Neuron (in vitro differentiated cells): Measurements from ENCODE around the gene SETD6.

Experiments
- H2AFZ ChIP-seq: one replicate; pipeline ENCODE4 v1.6.1; 2013; ENCODE audit warnings: low read depth, mild to moderate bottlenecking, inconsistent platforms, low read length, moderate library complexity
- H3K27me3 ChIP-seq: one replicate; pipeline ENCODE4 v1.6.1; 2013; ENCODE audit warnings: low read length; ENCODE audit not compliant: insufficient read depth
- H3K36me3 ChIP-seq: one replicate; pipeline ENCODE4 v1.6.1; 2013; ENCODE audit warnings: low read length; ENCODE audit not compliant: insufficient read depth
- H3K4me1 ChIP-seq: one replicate; pipeline ENCODE4 v1.6.1; 2013; ENCODE audit warnings: low read length; ENCODE audit not compliant: insufficient read depth
- H3K4me3 ChIP-seq: 2 replicates; pipeline ENCODE4 v1.5.1; 2013; ENCODE audit warnings: mild to moderate bottlenecking, low read length, moderate library complexity
- H3K9me3 ChIP-seq: one replicate; pipeline ENCODE4 v1.6.1; 2013; ENCODE audit warnings: low read length

Gene SETD6, protein sequence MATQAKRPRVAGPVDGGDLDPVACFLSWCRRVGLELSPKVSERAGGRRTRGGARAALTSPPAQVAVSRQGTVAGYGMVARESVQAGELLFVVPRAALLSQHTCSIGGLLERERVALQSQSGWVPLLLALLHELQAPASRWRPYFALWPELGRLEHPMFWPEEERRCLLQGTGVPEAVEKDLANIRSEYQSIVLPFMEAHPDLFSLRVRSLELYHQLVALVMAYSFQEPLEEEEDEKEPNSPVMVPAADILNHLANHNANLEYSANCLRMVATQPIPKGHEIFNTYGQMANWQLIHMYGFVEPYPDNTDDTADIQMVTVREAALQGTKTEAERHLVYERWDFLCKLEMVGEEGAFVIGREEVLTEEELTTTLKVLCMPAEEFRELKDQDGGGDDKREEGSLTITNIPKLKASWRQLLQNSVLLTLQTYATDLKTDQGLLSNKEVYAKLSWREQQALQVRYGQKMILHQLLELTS

DNA sequence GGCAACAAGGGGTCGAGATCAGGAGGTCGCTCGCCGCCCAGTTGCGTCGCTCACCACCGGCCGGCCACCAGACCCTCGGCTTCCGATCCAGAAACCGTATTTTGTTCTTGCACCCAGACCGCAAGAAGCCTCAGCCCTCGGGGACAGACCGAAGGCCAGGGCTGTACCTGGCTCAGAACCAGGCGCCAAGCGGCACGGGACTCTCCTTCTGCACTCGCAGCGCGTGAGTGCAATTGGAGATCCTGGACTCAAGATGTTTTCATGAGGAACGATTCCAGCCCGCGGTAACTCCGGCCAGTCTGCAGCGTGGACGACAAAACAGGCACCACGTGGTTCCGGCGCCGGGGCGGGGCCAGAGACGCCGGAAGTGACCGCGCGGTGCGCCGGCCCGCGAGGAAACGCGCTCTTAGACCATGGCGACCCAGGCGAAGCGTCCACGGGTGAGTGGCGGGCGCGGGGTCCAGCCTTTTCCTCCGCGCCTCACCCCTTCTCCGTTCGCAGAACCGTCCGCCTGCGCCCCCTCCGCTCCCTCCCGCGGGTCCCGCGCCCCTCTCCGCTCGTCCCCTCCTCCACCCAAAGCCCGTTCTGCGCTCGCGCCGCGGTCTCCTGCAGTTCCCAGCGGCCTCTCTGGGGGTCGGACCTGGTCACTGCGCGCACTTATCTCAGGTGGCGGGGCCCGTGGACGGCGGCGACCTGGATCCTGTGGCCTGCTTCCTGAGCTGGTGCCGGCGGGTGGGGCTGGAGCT, at the start of gene SETD6:
TSS of gene SETD6 (plus strand) at position 393 of the 746 bp plus-strand sequence. CDS start at position 414, 21 bp downstream.
- peak within 1 kb of the TSS; percentile 35 for H3K4me3 ChIP-seq
- H2AFZ ChIP-seq = no peak within 1 kb of the TSS
- H3K27me3 ChIP-seq = no peaks in the 10 kb centered on the region
- H3K9me3 ChIP-seq = no peaks in the 10 kb centered on the region
- peaks cover 74% of the 10 kb centered on the region for H3K36me3 ChIP-seq
- H3K4me1 ChIP-seq = no peaks in the 10 kb centered on the region

DNA sequence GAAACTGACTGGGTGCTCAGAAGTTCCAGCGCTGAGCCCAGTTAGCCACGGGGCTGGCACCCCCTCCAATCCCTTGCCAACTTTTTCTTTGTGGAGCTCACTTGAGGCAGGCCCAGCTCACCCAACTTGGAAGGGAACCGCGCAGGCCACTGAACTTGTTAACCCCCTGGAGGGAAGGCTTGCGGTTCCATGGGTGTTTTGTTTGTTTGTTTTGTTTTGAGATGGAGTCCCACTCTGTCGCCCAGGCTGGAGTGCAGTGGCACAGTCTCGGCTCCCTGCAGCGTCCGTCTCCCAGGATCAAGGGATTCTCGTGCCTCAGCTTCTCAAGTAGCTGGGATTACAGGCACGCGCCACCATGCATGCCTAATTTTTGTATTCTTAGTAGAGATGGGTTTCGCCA, 49.5 kb upstream of the SETD6 start:
- Histone ChIP-seq H3K4me3 (no peak overlapping the region), H3K4me1 (peaks cover 2% of the 10 kb centered on the region), H3K27me3 (peaks cover 66% of the 10 kb centered on the region), H3K9me3 (no peaks in the 10 kb centered on the region), H3K36me3 (no peaks in the 10 kb centered on the region), H2AFZ (no peak overlapping the region)

DNA sequence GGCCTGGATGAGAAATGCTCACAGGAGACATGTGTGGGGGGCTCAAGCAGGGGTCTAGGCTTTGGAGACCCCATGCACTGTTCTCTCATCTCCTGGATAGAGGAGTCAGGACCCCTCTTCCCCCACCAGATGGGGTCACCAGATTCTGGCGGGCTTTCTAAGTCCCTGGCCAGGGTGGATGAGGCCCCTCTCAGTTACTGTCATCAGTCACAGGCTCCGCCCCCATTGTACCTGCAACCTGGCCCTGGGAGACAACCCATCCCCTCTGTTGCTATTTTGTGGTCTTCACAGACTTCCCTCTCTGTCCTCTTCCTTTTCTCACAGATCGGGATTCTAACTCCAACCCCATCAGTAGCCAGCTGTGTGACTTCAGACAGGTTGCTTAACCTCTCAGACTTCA, 48.9 kb upstream of the SETD6 start:
- Histone ChIP-seq H3K36me3 (no peaks in the 10 kb centered on the region), H2AFZ (no peak overlapping the region), H3K9me3 (no peaks in the 10 kb centered on the region), H3K4me3 (no peak overlapping the region), H3K4me1 (peaks cover 2% of the 10 kb centered on the region), H3K27me3 (peaks cover 63% of the 10 kb centered on the region)

DNA sequence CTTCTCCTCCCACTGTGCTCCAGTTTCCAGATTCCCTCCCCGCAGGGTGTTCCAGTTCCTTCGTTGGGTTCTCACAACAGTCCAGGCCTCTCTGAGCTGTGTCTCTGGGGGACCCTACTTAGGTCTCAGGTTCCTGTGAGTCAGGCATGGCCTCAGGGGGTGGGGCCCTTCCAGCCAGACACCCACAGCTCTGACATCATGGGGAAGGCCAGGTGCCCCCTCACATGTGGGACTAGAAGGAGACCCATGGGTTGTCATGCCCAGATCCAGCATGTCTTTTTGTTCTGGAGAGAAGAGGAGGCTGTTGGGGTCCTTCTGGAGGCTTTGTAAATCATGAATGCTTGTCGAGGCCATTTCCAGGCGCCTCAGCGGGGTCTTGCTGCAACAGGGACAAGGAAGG, 47.4 kb upstream of the SETD6 start:
- H3K9me3 ChIP-seq = no peaks in the 10 kb centered on the region
- H3K4me3 ChIP-seq = no peak overlapping the region
- no peaks in the 10 kb centered on the region for H3K36me3 ChIP-seq
- no peak overlapping the region for H2AFZ ChIP-seq
- H3K27me3 ChIP-seq = peaks cover 61% of the 10 kb centered on the region
- H3K4me1 ChIP-seq = peaks cover 2% of the 10 kb centered on the region

DNA sequence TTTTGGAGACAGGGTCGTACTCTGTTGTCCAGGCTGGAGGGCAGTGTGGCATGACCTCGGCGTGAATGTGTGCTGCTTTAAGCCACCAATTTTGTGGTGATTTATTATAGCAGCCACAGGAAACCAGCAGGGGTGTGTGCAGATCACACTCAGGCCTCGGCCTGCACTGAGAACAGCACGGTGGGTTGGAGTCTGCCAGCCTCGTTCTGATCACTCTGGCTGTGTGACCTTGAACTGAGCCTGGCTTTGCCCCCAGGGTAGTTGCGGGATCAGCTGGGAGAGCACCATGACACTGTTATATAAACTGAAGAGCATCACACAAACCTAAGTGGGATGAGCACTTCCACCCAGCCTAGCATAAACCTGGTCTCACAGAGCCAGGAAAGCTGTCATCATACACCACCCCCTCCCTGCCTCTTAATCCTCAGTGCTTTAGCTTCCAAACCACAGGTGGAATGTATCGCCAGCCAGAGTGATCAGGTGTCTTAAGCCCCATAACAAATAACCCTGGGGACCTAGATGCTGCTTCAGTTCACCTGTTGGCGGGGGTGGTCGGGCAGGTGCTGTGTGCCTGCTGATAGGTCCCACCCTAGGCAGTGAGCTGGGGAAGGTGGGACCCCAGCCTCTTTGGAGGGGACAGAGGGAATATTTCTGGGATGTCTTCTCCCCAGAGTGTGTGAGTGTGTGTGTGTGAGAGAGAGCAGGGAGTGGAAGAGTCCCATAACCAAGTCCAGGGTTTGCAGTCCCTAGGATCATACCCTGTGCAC, 43.9 kb upstream of the SETD6 start:
- Histone ChIP-seq H3K27me3 (peaks cover 47% of the 10 kb centered on the region), H2AFZ (no peak overlapping the region), H3K4me1 (no peaks in the 10 kb centered on the region), H3K9me3 (no peaks in the 10 kb centered on the region), H3K4me3 (no peak overlapping the region), H3K36me3 (no peaks in the 10 kb centered on the region)

DNA sequence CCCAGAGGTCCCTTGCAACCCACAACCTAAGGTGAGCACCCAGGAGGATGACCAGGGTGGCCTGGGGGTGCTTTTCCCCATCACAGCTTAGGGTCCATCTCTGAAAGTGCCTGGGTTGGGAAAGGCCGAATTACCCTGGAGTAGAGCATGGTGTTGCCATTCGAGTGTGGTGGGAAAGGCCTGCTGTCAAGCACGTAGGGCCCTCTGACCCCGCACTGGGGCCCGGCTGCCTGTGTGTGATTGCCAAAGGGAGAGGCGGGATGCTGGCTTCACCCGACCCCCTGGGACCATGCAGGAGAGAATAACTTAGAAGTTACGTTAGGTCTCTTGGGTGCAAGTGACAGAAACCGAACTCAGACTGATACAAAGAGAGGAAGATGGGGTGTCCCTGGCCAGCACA, 43.1 kb upstream of the SETD6 start:
- H3K9me3 ChIP-seq = no peaks in the 10 kb centered on the region
- H3K4me1 ChIP-seq = no peaks in the 10 kb centered on the region
- no peak overlapping the region for H3K4me3 ChIP-seq
- no peak overlapping the region for H2AFZ ChIP-seq
- peaks cover 41% of the 10 kb centered on the region for H3K27me3 ChIP-seq
- H3K36me3 ChIP-seq = no peaks in the 10 kb centered on the region

DNA sequence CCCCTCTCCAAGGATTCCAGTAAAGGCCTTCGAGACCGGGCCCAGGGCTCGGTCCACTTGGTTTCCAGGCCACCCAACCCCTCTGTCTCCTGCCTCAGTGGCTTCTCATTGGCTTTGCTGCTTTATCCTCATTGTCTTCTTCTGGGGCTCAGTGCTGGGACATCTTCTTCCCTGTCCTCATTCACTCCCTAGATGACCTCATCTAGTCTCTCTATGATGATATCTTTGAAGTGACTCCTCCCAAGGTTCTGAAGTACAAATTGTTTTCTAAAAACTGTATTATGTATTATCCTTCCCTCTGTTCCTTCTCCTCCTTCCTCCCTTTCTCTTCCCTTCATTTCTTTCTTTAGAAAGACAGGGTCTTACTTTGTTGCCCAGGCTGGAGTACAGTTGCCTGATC, 42.5 kb upstream of the SETD6 start:
- Histone ChIP-seq H3K4me1 (no peaks in the 10 kb centered on the region), H3K27me3 (peaks cover 35% of the 10 kb centered on the region), H3K36me3 (no peaks in the 10 kb centered on the region), H3K4me3 (no peak overlapping the region), H3K9me3 (no peaks in the 10 kb centered on the region), H2AFZ (no peak overlapping the region)

DNA sequence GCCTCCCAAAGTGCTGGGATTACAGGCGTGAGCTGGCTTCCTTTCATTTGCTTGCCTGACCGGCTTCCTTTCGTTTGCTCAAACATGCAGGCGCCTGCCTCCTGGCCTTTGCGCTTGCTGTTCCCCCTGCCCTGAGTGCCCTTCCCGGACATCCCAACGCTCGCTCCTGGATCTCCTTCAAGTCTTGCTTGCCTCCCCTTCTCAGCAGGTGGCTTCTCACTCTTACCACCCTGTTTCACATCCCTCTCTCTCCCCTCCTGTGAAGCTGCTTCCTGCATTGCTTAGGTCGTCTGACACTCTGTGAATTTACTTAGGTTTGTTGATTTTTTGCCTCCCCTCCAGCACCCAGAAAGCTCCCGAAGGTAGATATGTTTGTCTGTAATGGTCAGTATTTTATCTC, 41.0 kb upstream of the SETD6 start:
- Histone ChIP-seq H3K4me3 (no peak overlapping the region), H2AFZ (no peak overlapping the region), H3K4me1 (no peaks in the 10 kb centered on the region), H3K36me3 (no peaks in the 10 kb centered on the region), H3K9me3 (no peaks in the 10 kb centered on the region), H3K27me3 (peaks cover 30% of the 10 kb centered on the region)

DNA sequence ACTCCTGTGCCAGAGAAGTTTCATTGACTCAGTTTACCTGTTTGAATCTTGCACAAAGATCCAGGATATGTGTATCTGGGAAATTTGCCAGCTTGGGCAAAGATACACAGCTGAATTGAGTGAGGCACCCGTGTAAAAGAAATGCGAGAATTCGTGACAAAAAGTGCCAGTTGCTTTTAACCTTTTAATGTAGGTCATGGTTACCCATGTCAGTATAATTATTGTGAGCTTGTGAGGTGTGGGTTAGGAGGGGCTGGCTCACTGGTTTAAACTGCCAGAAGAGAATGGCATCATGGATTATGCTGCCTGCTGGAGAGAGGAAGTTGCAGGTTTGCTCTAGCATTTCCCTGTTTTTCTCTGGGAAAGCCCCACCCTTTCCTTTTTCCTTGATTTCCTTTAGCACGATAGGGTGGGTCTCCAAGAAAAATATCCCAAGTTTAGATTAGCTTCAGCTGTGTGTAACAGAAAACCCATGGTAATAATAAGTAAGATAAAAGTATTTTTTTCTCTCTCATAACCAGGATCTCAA, 40.2 kb upstream of the SETD6 start:
- Histone ChIP-seq H3K27me3 (peaks cover 26% of the 10 kb centered on the region), H3K4me3 (no peak overlapping the region), H3K9me3 (no peaks in the 10 kb centered on the region), H3K36me3 (no peaks in the 10 kb centered on the region), H3K4me1 (no peaks in the 10 kb centered on the region), H2AFZ (no peak overlapping the region)

DNA sequence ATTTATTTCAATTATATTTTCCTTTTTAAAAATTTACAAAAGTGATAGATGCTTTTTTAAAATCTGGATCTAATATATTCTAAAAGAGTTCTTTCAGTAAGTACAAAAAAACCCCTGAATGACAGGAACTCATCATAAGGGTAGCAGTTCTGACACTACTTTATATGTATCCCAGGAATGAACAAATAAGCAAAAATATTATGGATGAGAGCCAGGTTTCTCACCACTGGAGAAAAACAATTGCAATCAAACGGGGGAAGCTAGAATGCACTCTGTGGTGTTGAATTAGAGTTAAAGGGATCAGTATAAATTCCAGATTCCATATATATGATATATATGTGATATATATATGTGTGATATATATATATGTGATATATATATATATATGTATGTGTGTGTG, 38.5 kb upstream of the SETD6 start:
- no peaks in the 10 kb centered on the region for H3K9me3 ChIP-seq
- no peak overlapping the region for H3K4me3 ChIP-seq

DNA sequence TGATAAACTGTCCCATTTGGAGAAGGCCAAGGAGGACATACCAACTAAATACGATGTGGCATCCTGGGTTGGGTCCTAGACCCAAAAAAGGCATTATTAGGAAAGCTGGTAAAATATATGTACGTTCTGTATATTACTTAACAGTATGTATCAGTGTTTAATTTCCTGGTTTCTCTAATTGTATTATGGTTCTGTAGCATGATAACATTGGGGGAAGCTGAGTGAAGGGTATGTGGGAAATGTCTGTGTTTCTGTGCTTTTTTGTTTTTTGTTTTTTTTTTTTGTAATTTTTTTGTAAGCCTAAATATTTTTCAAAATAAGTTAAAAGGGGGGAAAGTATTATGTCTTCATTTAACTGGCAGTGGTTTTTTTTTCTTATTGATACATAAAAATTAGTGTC, 36.9 kb upstream of the SETD6 start:
- H3K9me3 ChIP-seq = no peaks in the 10 kb centered on the region
- peaks cover 17% of the 10 kb centered on the region for H3K27me3 ChIP-seq
- no peak overlapping the region for H3K4me3 ChIP-seq
- H3K36me3 ChIP-seq = no peaks in the 10 kb centered on the region
- no peak overlapping the region for H2AFZ ChIP-seq
- no peaks in the 10 kb centered on the region for H3K4me1 ChIP-seq

More for the DNA sequence above, 38.5 kb upstream of the SETD6 start:
- Histone ChIP-seq H3K36me3 (no peaks in the 10 kb centered on the region), H3K27me3 (peaks cover 29% of the 10 kb centered on the region), H3K4me1 (no peaks in the 10 kb centered on the region), H2AFZ (no peak overlapping the region)

DNA sequence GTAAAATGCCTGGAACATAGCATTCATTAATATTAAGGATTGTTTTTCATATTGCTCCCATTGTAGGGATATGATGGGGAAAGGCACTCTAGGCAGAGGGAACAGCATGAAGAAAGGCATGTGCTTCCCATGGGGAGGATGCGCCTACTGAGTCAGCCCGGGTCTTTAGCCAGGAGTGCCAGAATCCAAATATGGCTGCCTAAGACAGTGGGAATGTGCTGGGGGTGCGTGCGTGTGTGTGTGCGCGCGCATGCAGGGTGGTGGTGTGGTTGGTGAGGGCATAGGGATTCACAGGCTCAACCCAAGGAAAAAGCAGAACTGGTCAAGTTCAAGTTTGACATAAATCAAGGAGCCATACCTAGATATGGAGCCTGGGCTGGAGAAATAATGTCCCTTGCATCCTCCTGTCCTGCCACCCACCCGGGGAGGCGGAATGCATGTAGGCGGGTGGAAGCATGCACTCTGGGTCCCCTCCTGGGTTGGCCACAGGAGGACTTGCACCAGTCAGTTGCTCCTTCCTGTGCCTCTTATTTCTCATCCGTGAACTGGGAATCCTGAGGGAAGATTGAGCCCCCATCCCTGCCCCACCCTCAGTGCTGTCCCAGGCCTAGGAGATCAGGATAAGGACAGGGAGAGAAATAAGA, 34.0 kb upstream of the SETD6 start:
- Histone ChIP-seq H3K4me3 (no peak overlapping the region), H2AFZ (no peak overlapping the region), H3K4me1 (peaks cover 12% of the 10 kb centered on the region)

More for the DNA sequence above, 34.0 kb upstream of the SETD6 start:
- Histone ChIP-seq H3K27me3 (peaks cover 6% of the 10 kb centered on the region), H3K9me3 (no peaks in the 10 kb centered on the region), H3K36me3 (no peaks in the 10 kb centered on the region)
